Sciatic nerve (tissue), 2 donors: Measurements from ENCODE around the gene WRAP53. TPM values are rescaled to one million over a fixed set of nuclear protein-coding genes. Genes with fewer than 3 reads are reported as not detected.

Experiments
- ATAC-seq: fragments of 200-7000 bp; cut with Tn5 transposase; one replicate; pipeline ENCODE4 v1.9.1; 2020; ENCODE audit warnings: mild to moderate bottlenecking, moderate library complexity
- DNase-seq: peaks from one replicate; pipeline ENCODE4 v3.0.0-alpha.2; 2020; ENCODE audit warnings: low spot score
- intact Hi-C: fragments of 100-400 bp; cut with DNase I; formaldehyde crosslinking; loops from one replicate; pipeline ENCODE4 v1.14.2; 2022
- total RNA-seq: library from RNA; stranded (reverse); fragmentation: NEBNext Ultra II Directional; extraction: Animal tissue kit (Norgen Biotek cat#: 25700); gene quantifications from one replicate; pipeline ENCODE4 v1.2.1, GENCODE V29; 2021
- donor health status: DM: no; HTN: no; CAD: no.
- donor health status: DM: no; HTN: no; CAD: no.

The WRAP53 gene
- total RNA-seq, 1 donor from 2014 or later, result 5.7 TPM

- ATAC-seq, result no peak
- DNase-seq, result no peak
- intact Hi-C loops, result no loop called here
Observed at GRCh38 chr17:7721612-7722011, 33.3 kb downstream of the WRAP53 start.

GRCh38 chr17:7727886-7728285, 39.6 kb downstream of the WRAP53 start:
- ATAC-seq, result no peak
- DNase-seq, result no peak

GRCh38 chr17:7729816-7730215, 41.5 kb downstream of the WRAP53 start:
- no peak for ATAC-seq
- DNase-seq, result no peak
- intact Hi-C loops, result no loop called here

More at GRCh38 chr17:7727886-7728285, 39.6 kb downstream of the WRAP53 start:
- intact Hi-C loops, result no loop called here

GRCh38 chr17:7732981-7733539, 44.8 kb downstream of the WRAP53 start:
- intact Hi-C loops, result no loop called here
- no peak for DNase-seq

GRCh38 chr17:7737601-7738000, 49.3 kb downstream of the WRAP53 start:
- DNase-seq (no peak), ATAC-seq (no peak)
- intact Hi-C loops, result no loop called here

More at GRCh38 chr17:7732981-7733539, 44.8 kb downstream of the WRAP53 start:
- no peak for ATAC-seq

- intact Hi-C loops, result no loop called here
- DNase-seq (no peak), ATAC-seq (no peak)
Observed at GRCh38 chr17:7739746-7740145, 51.5 kb downstream of the WRAP53 start.

- DNase-seq (no peak), ATAC-seq (no peak)
- intact Hi-C loops, result no loop called here
Observed at GRCh38 chr17:7740481-7741001, 52.3 kb downstream of the WRAP53 start.

GRCh38 chr17:7742729-7743128, 54.5 kb downstream of the WRAP53 start:
- intact Hi-C loops, result no loop called here
- no peak for DNase-seq
- ATAC-seq, result no peak

GRCh38 chr17:7744416-7744815, 56.1 kb downstream of the WRAP53 start:
- DNase-seq, result no peak
- no peak for ATAC-seq
- intact Hi-C loops, result no loop called here

GRCh38 chr17:7745748-7746470, 57.6 kb downstream of the WRAP53 start:
- intact Hi-C loops, result no loop called here
- DNase-seq (no peak), ATAC-seq (no peak)

GRCh38 chr17:7747635-7748071, 59.4 kb downstream of the WRAP53 start:
- DNase-seq (no peak), ATAC-seq (no peak)
- intact Hi-C loops, result no loop called here

- intact Hi-C loops, result no loop called here
- ATAC-seq (no peak), DNase-seq (no peak)
Observed at GRCh38 chr17:7748076-7748775, 59.9 kb downstream of the WRAP53 start.

GRCh38 chr17:7750321-7750821, 62.1 kb downstream of the WRAP53 start:
- no peak for DNase-seq
- no peak for ATAC-seq
- intact Hi-C loops, result no loop called here

Other genes starting within 250 kb of the WRAP53 start
- gene FGF11, start 249.0 kb upstream of the WRAP53 start, total RNA-seq, result 3.8 TPM
- 6.3 TPM for gene CHRNB1, start 243.4 kb upstream of the WRAP53 start, total RNA-seq
- 84.2 TPM for gene ZBTB4, start 208.8 kb upstream of the WRAP53 start, total RNA-seq
- gene SLC35G6, start 207.0 kb upstream of the WRAP53 start, total RNA-seq, result not detected
- 126 TPM for gene POLR2A, start 204.1 kb upstream of the WRAP53 start, total RNA-seq
- gene TNFSF12, start 139.4 kb upstream of the WRAP53 start, total RNA-seq, result 63.9 TPM
- 32.7 TPM for gene TNFSF13, start 129.7 kb upstream of the WRAP53 start, total RNA-seq
- gene SENP3, start 126.6 kb upstream of the WRAP53 start, total RNA-seq, result 39.8 TPM
- gene CD68, start 108.8 kb upstream of the WRAP53 start, total RNA-seq, result 83.0 TPM
- gene MPDU1, start 104.6 kb upstream of the WRAP53 start, total RNA-seq, result 21.4 TPM
- gene SOX15, start 98.4 kb upstream of the WRAP53 start, total RNA-seq, result 5.1 TPM
- 46.5 TPM for gene FXR2, start 73.6 kb upstream of the WRAP53 start, total RNA-seq
- 68.7 TPM for gene SAT2, start 60.7 kb upstream of the WRAP53 start, total RNA-seq
- 0.53 TPM for gene SHBG, start 58.3 kb upstream of the WRAP53 start, total RNA-seq
- 14.3 TPM for gene ATP1B2, start 37.6 kb upstream of the WRAP53 start, total RNA-seq
- 41.5 TPM for gene TP53, start 987 bp upstream of the WRAP53 start, total RNA-seq
- gene EFNB3, start 16.7 kb downstream of the WRAP53 start, total RNA-seq, result 0.53 TPM
- 0.31 TPM for gene DNAH2, start 29.3 kb downstream of the WRAP53 start, total RNA-seq
- gene KDM6B, start 145.7 kb downstream of the WRAP53 start, total RNA-seq, result 41.0 TPM
- gene TMEM88, start 166.6 kb downstream of the WRAP53 start, total RNA-seq, result 18.5 TPM
- gene NAA38, start 169.1 kb downstream of the WRAP53 start, total RNA-seq, result 53.5 TPM
- 13.3 TPM for gene CYB5D1, start 169.5 kb downstream of the WRAP53 start, total RNA-seq
- 138 TPM for gene CHD3, start 200.3 kb downstream of the WRAP53 start, total RNA-seq
- gene RNF227, start 227.8 kb downstream of the WRAP53 start, total RNA-seq, result 5.7 TPM
- 1.2 TPM for gene KCNAB3, start 241.4 kb downstream of the WRAP53 start, total RNA-seq
- 78.3 TPM for gene TRAPPC1, start 243.5 kb downstream of the WRAP53 start, total RNA-seq
- gene CNTROB, start 243.7 kb downstream of the WRAP53 start, total RNA-seq, result 27.8 TPM